ENCODE data around the gene SDK1. TPM values are rescaled to one million over a fixed set of nuclear protein-coding genes. Genes with fewer than 3 reads are reported as not detected.

The SDK1 gene
- total and polyA plus RNA-seq, 2 donors (not counting 3 experiments of a cell fraction or from before 2014, with no cell fraction given) = 1.6 to 3.9 TPM

- ChIA-PET CTCF (no interaction called here), POLR2A (no interaction called here)
- Histone ChIP-seq H3K9me1 (replicated peaks; ENCODE audit: control insufficient read depth, extremely low read depth, insufficient read depth, low read length) (no peaks in the 10 kb centered on the region), H3K4me3 (replicated peaks in 1 of 3; ENCODE audit: insufficient read depth in 1 of 3, low read depth in 1 of 3, low read length in 3 of 3) (no peak overlapping the region), H3K9me3 (replicated peaks; ENCODE audit: control insufficient read depth, insufficient read depth, low read length) (no peaks in the 10 kb centered on the region), H4K20me1 (replicated peaks; ENCODE audit: control insufficient read depth, extremely low read depth, insufficient read depth, low read length) (no peaks in the 10 kb centered on the region), H2AFZ (ENCODE audit: low read depth, low read length) (no peak overlapping the region), H3K36me3 (ENCODE audit: control insufficient read depth in 2 of 2, extremely low read depth in 1 of 2, insufficient read depth in 2 of 2, low read length in 2 of 2) (no peaks in the 10 kb centered on the region), H3K27ac (ENCODE audit: insufficient read depth, low read depth, low read length) (no peak overlapping the region), H3K4me1 (ENCODE audit: control insufficient read depth, extremely low read depth, insufficient read depth, low read length) (no peaks in the 10 kb centered on the region), H3K9ac (replicated peaks; ENCODE audit: extremely low read depth, insufficient read depth, low read length) (no peak overlapping the region), H3K27me3 (ENCODE audit: control insufficient read depth in 2 of 2, insufficient read depth in 2 of 2, low read length in 2 of 2) (no peaks in the 10 kb centered on the region), H3K79me2 (ENCODE audit: control insufficient read depth, insufficient read depth, low read length) (no peaks in the 10 kb centered on the region), H3K4me2 (ENCODE audit: insufficient read depth, low read length) (no peak overlapping the region)
- DNase-seq (ENCODE audit: low read depth, low spot score) = no peak
- FAIRE-seq = no peak
- intact Hi-C loops (cut with micrococcal nuclease) = loop anchor here (10.0 kb wide), 1 partner anchor 533 kb away; no protein-coding TSS in a partner anchor
- BruUV-seq (replicated peaks) = no TSS peak
- no peak for TF ChIP-seq MYC (IDR thresholded peaks at IDR 0.05; ENCODE audit: low read depth, low read length)
- TF ChIP-seq FOS (IDR thresholded peaks at IDR 0.05; ENCODE audit: borderline replicate concordance, insufficient read depth, low read length) = no peak
- no peak for TF ChIP-seq EZH2 (IDR thresholded peaks at IDR 0.05; ENCODE audit: borderline replicate concordance, low read depth, low read length, severe bottlenecking)
- TF ChIP-seq CTCF (IDR thresholded peaks at IDR 0.05; ENCODE audit: extremely low read depth in 1 of 2, insufficient read depth in 1 of 2, low read depth in 1 of 2, low read length in 2 of 2) = no peak
- no peak for TF ChIP-seq MAX (IDR thresholded peaks at IDR 0.05; ENCODE audit: insufficient read depth, insufficient read length)
- TF ChIP-seq POLR2AphosphoS5 (IDR thresholded peaks at IDR 0.05; ENCODE audit: insufficient read depth, low read depth, low read length) = no peak
- TF ChIP-seq JUN (IDR thresholded peaks at IDR 0.05; ENCODE audit: borderline replicate concordance, insufficient read depth, insufficient read length, low read depth) = no peak
- no peak for TF ChIP-seq POLR2A (IDR thresholded peaks at IDR 0.05; ENCODE audit: low read depth, low read length)
- no peak for TF ChIP-seq GATA2 (IDR thresholded peaks at IDR 0.05; ENCODE audit: insufficient read depth, insufficient read length, low read depth, low read length)
- dilution Hi-C loops (cut with MboI; ENCODE audit: extremely low pct_ligation_motif_present, low sequenced_read_pairs) = no loop called here
Observed at GRCh38 chr7:4058158-4058557, 757.1 kb downstream of the SDK1 start.

Data from endothelial cell of umbilical vein (primary cell).